HG03575 (cell line): ENCODE data around the gene NHLRC1.

Experiments used
- ATAC-seq: cut with Tn5 transposase; IDR thresholded peaks from one replicate; pipeline ENCODE4 v1.9.1; 2021; ENCODE audit not compliant: unreplicated experiment, insufficient number of reproducible peaks, low FRiP score; ENCODE audit errors: extremely low read depth

NHLRC1 gene

GRCh38 chr6:18141805-18142590 lies 19.5 kb upstream of the NHLRC1 start:
- ATAC-seq: no peak

- ATAC-seq: no peak
Observed at GRCh38 chr6:18139935-18140621, 17.6 kb upstream of the NHLRC1 start.

GRCh38 chr6:18138906-18139305 lies 16.4 kb upstream of the NHLRC1 start:
- no peak for ATAC-seq

- ATAC-seq: no peak
Observed at GRCh38 chr6:18136260-18136659, 13.8 kb upstream of the NHLRC1 start.

- no peak for ATAC-seq
Observed at GRCh38 chr6:18135171-18135570, 12.7 kb upstream of the NHLRC1 start.

GRCh38 chr6:18132346-18132745 lies 9.9 kb upstream of the NHLRC1 start:
- ATAC-seq: no peak

- no peak for ATAC-seq
Observed at GRCh38 chr6:18126121-18126520, 3.6 kb upstream of the NHLRC1 start.

- no peak for ATAC-seq
Observed at GRCh38 chr6:18121580-18122127, 823 bp downstream of the NHLRC1 start.

GRCh38 chr6:18119236-18119635 lies 3.2 kb downstream of the NHLRC1 start:
- ATAC-seq: no peak

GRCh38 chr6:18118330-18118729 lies 4.1 kb downstream of the NHLRC1 start:
- ATAC-seq: no peak

GRCh38 chr6:18117136-18117535 lies 5.3 kb downstream of the NHLRC1 start:
- ATAC-seq: no peak

- no peak for ATAC-seq
Observed at GRCh38 chr6:18115356-18115755, 7.1 kb downstream of the NHLRC1 start.

GRCh38 chr6:18110162-18110561 lies 12.3 kb downstream of the NHLRC1 start:
- ATAC-seq: no peak

- no peak for ATAC-seq
Observed at GRCh38 chr6:18107061-18107460, 15.4 kb downstream of the NHLRC1 start.

GRCh38 chr6:18102783-18103509 lies 19.5 kb downstream of the NHLRC1 start:
- ATAC-seq: no peak

GRCh38 chr6:18101873-18102272 lies 20.6 kb downstream of the NHLRC1 start:
- no peak for ATAC-seq

- ATAC-seq: no peak
Observed at GRCh38 chr6:18101271-18101670, 21.2 kb downstream of the NHLRC1 start.

GRCh38 chr6:18100296-18100695 lies 22.2 kb downstream of the NHLRC1 start:
- ATAC-seq: no peak

GRCh38 chr6:18099511-18099910 lies 23.0 kb downstream of the NHLRC1 start:
- no peak for ATAC-seq

GRCh38 chr6:18096423-18096822 lies 26.1 kb downstream of the NHLRC1 start:
- no peak for ATAC-seq
